PC-3 (cell line): ENCODE measurements around the gene TYW3. TPM values are rescaled to one million over a fixed set of nuclear protein-coding genes. Genes with fewer than 3 reads are reported as not detected.

Experiments used
- ATAC-seq: fragments of 200-7000 bp; cut with Tn5 transposase; 2 replicates; pipeline ENCODE4 v1.9.1; 2020; ENCODE audit warnings: mild to moderate bottlenecking, moderate library complexity
- BruUV-seq: library from RNA; stranded (reverse); fragments of 400-500 nt; replicated peaks from 2 replicates; lab custom pipeline; 2021; lab: Mats Ljungman, UMichigan
- CTCF ChIA-PET: fragments of 300-600 bp; sonication (Branson Sonifier 250); formaldehyde crosslinking; loops from one replicate; lab custom pipeline; 2022; ENCODE audit warnings: antibody characterized with exemption; lab: Charles Lee
- POLR2A ChIA-PET: fragments of 300-600 bp; sonication (Branson Sonifier 250); formaldehyde crosslinking; loops from one replicate; lab custom pipeline; 2022; ENCODE audit warnings: antibody characterized with exemption; ENCODE audit not compliant: unreplicated experiment; lab: Charles Lee
- DNase-seq: peaks from one replicate; pipeline ENCODE4 v3.0.0-alpha.2; 2015
- H2AFZ ChIP-seq: fragments of 300-600 bp; sonication (generic); 2 replicates; pipeline ENCODE4 v1.6.0; 2016; ENCODE audit warnings: antibody characterized with exemption, low read length
- H3F3A ChIP-seq: fragments of 300-600 bp; sonication (generic); one replicate; pipeline ENCODE4 v1.6.0; 2017; ENCODE audit warnings: antibody characterized with exemption, low read length, control low read depth, mild to moderate bottlenecking; ENCODE audit not compliant: unreplicated experiment
- H3K27ac ChIP-seq: fragments of 300-600 bp; sonication (generic); 2 replicates; pipeline ENCODE4 v1.5.1; 2016; ENCODE audit warnings: mild to moderate bottlenecking, low read length
- H3K27me3 ChIP-seq: fragments of 300-600 bp; sonication (generic); 2 replicates; pipeline ENCODE4 v1.6.1; 2016; ENCODE audit warnings: low read length, mixed read lengths
- H3K36me3 ChIP-seq: fragments of 300-600 bp; sonication (generic); 2 replicates; pipeline ENCODE4 v1.6.1; 2016; ENCODE audit warnings: low read depth, mixed run types, low read length, mixed read lengths
- H3K4me1 ChIP-seq: fragments of 300-600 bp; sonication (generic); 2 replicates; pipeline ENCODE4 v1.5.1; 2016; ENCODE audit warnings: low read length; ENCODE audit not compliant: insufficient read depth
- H3K4me2 ChIP-seq: fragments of 300-600 bp; sonication (generic); 2 replicates; pipeline ENCODE4 v1.6.0; 2016; ENCODE audit warnings: low read length
- H3K4me3 ChIP-seq: fragments of 300-600 bp; sonication (generic); 2 replicates; pipeline ENCODE4 v1.5.1; 2016; ENCODE audit warnings: mild to moderate bottlenecking, low read length, mixed read lengths
- H3K79me2 ChIP-seq: fragments of 300-600 bp; sonication (generic); 2 replicates; pipeline ENCODE4 v1.6.1; 2017; ENCODE audit warnings: low read length, mixed read lengths
- H3K9ac ChIP-seq: fragments of 300-600 bp; sonication (generic); 2 replicates; pipeline ENCODE4 v1.6.0; 2016; ENCODE audit warnings: mild to moderate bottlenecking, low read length
- H3K9me2 ChIP-seq: fragments of 300-600 bp; sonication (generic); replicated peaks from 2 replicates; pipeline ENCODE4 v1.6.1; 2016; ENCODE audit warnings: mixed run types, low read length, mixed read lengths
- H3K9me3 ChIP-seq: fragments of 300-600 bp; sonication (generic); 2 replicates; pipeline ENCODE4 v1.6.1; 2016; ENCODE audit warnings: low read length, mixed read lengths
- H4K20me1 ChIP-seq: fragments of 300-600 bp; sonication (generic); 2 replicates; pipeline ENCODE4 v1.6.1; 2016; ENCODE audit warnings: low read length, mixed read lengths
- CTCF ChIP-seq: fragments of 300-600 bp; sonication (generic); conservative IDR thresholded peaks from 2 replicates; pipeline ENCODE4 v1.5.1; 2017; ENCODE audit warnings: antibody characterized with exemption, low read depth, mild to moderate bottlenecking, low read length
- EZH2 ChIP-seq: fragments of 300-600 bp; sonication (generic); IDR thresholded peaks from one replicate; pipeline ENCODE4 v1.6.1; 2017; ENCODE audit warnings: antibody characterized with exemption, mild to moderate bottlenecking, low read length; ENCODE audit not compliant: unreplicated experiment
- EZH2phosphoT487 ChIP-seq: fragments of 300-600 bp; sonication (generic); IDR thresholded peaks from 2 replicates; pipeline ENCODE4 v1.6.1; 2018; ENCODE audit warnings: mild to moderate bottlenecking, antibody characterized with exemption, low read length, borderline replicate concordance
- intact Hi-C: fragments of 100-400 bp; cut with micrococcal nuclease; formaldehyde crosslinking; loops from 2 replicates; pipeline ENCODE4 v1.9.0; 2023
- total RNA-seq: library from RNA; depleted of rRNA; stranded (reverse); fragments of >200 nt; gene quantifications from 2 replicates; pipeline ENCODE4 v1.2.3, GENCODE V29; 2014

TYW3 gene
- total RNA-seq, 1 experiment from 2014 or later: 21.2 TPM

DNA sequence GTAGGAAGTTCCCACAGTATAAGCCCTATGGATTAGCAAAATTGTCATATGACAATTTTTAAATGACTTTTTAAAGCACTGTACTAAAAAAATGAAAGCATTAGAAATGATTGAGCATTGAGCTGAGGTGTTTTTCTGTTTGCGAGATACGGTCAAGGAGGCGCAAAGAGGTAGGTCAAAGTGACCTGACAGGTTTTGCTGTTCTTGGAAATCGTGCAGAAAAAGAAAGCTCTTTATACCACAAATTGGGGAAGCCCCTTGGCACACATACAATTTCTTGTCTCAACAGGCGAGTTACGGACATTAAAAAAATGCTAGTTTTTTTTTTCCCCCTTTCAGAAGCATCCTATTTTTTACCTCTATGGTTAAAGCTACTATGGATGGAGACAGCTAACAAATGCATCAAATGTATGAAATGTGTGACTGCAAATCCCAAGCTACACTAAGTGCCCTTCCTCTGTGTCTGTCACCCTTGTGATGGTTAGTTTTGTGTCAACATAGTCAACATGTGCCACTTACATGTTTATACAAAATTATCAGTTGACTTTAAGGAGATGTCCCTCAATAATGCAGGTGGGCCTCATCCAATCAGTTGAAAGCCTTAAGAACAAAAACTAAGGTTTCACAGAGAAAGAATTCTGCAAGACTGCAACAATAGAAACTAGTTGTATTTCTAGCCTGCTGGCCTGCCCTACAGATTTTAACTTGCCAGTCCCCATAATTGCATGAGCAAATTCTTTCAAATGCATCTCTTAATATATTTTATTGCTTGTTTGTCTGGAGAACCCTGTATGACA, 29.4 kb upstream of the TYW3 start:
- H3K27me3 ChIP-seq: no peaks in the 10 kb centered on the region
- no peak overlapping the region for H2AFZ ChIP-seq
- TF ChIP-seq CTCF (no peak), EZH2 (no peak), EZH2phosphoT487 (no peak)
- no peaks in the 10 kb centered on the region for H3F3A ChIP-seq
- ChIA-PET POLR2A (no interaction called here), CTCF (no interaction called here)
- no peak overlapping the region for H3K9ac ChIP-seq
- intact Hi-C loops: no loop called here
- H3K27ac ChIP-seq: no peak overlapping the region
- H3K4me3 ChIP-seq: no peak overlapping the region
- ATAC-seq (no peak), DNase-seq (no peak)
- H4K20me1 ChIP-seq: no peaks in the 10 kb centered on the region
- no peaks in the 10 kb centered on the region for H3K9me2 ChIP-seq
- H3K79me2 ChIP-seq: no peaks in the 10 kb centered on the region
- peaks cover 20% of the 10 kb centered on the region for H3K36me3 ChIP-seq
- H3K9me3 ChIP-seq: no peaks in the 10 kb centered on the region
- H3K4me2 ChIP-seq: no peak overlapping the region
- H3K4me1 ChIP-seq: no peaks in the 10 kb centered on the region
- no TSS peak for BruUV-seq

DNA sequence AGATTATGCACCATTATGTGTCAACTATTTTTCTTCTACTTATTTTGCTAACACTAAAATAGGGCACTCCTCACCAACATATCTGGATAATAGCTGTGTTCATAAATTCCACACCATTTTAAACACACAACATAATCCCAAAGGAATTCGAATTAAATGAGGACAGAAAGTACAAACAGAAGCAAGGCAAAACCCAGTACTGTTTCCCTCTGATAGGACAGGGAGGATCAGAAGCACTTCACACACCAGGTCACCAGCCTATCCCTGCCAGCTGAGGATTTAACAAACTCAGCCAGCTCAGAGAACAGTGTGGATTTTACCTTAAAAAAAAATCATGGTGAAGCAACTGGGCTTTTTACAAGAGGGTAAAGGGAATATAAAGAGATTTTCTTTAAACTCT, 20.1 kb upstream of the TYW3 start:
- H3K4me3 ChIP-seq: no peak overlapping the region
- H3K4me2 ChIP-seq: no peak overlapping the region
- no peaks in the 10 kb centered on the region for H3F3A ChIP-seq
- CTCF ChIA-PET: no interaction called here
- no peaks in the 10 kb centered on the region for H3K4me1 ChIP-seq
- H2AFZ ChIP-seq: no peak overlapping the region
- DNase-seq: no peak
- H3K9me2 ChIP-seq: no peaks in the 10 kb centered on the region
- POLR2A ChIA-PET: no interaction called here
- no peaks in the 10 kb centered on the region for H3K9me3 ChIP-seq
- TF ChIP-seq CTCF (no peak), EZH2 (no peak), EZH2phosphoT487 (no peak)
- no peaks in the 10 kb centered on the region for H4K20me1 ChIP-seq
- H3K79me2 ChIP-seq: no peaks in the 10 kb centered on the region
- H3K9ac ChIP-seq: no peak overlapping the region
- intact Hi-C loops: no loop called here
- BruUV-seq: no TSS peak
- peaks cover 29% of the 10 kb centered on the region; the same call in 1 of the 2 replicates for H3K36me3 ChIP-seq
- ATAC-seq: no peak
- H3K27me3 ChIP-seq: no peaks in the 10 kb centered on the region
- H3K27ac ChIP-seq: no peak overlapping the region

DNA sequence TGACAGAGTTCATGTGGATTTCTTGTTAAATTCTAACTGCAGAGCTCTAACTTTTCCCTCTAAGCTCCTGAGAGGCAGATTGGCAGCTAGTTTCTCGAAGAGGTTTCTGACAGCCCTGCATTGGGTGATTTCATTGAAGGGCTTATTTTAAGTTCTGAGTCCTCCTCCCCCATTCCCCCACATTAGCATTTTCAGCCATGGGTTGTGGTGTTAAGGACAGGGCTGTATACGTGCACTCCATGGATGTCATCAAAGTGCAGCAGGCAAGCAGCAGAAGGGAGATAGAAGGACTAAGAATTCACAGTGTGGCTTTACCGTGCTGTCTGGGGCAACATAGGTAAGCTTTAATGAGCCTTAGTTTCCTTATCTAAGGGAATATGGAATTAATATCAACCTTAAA, 19.1 kb upstream of the TYW3 start:
- no peaks in the 10 kb centered on the region for H3K4me1 ChIP-seq
- no peak overlapping the region for H3K27ac ChIP-seq
- intact Hi-C loops: no loop called here
- ATAC-seq: no peak
- no peak overlapping the region for H3K9ac ChIP-seq
- no peak overlapping the region for H3K4me3 ChIP-seq
- no peak for TF ChIP-seq EZH2phosphoT487
- no peak for TF ChIP-seq EZH2
- no peak for TF ChIP-seq CTCF
- CTCF ChIA-PET: no interaction called here
- BruUV-seq: no TSS peak
- no peaks in the 10 kb centered on the region for H4K20me1 ChIP-seq
- H3K79me2 ChIP-seq: no peaks in the 10 kb centered on the region
- no peaks in the 10 kb centered on the region for H3K9me3 ChIP-seq
- no peaks in the 10 kb centered on the region for H3K27me3 ChIP-seq
- no peak overlapping the region for H3K4me2 ChIP-seq
- no peaks in the 10 kb centered on the region for H3F3A ChIP-seq
- no peak for DNase-seq
- no peak overlapping the region for H2AFZ ChIP-seq
- POLR2A ChIA-PET: no interaction called here
- H3K36me3 ChIP-seq: peaks cover 33% of the 10 kb centered on the region; the same call in 1 of the 2 replicates
- no peaks in the 10 kb centered on the region for H3K9me2 ChIP-seq
